NAMALWA (cell line): ENCODE data around the gene WNK2.

ENCODE experiments used
- DNase-seq: peaks from one replicate; pipeline ENCODE4 v3.0.0-alpha.2; 2015; ENCODE audit warnings: low spot score

WNK2 gene

DNA sequence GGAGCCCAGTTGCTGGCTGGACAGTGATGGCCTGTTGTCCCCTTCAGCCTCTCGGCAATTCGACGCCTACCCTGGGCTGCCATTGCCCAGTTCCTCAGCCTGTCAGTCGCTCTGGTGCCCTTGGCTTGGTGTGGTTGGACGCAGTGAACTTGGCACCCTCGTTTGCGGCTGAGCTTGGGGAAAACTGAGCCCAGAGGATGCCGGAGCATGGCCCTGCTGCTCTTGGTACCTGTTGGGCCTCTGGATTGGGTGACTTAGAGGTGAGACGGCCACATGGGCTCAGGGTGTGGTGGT is 16.5 kb downstream of the WNK2 start:
- DNase-seq, result no peak

DNA sequence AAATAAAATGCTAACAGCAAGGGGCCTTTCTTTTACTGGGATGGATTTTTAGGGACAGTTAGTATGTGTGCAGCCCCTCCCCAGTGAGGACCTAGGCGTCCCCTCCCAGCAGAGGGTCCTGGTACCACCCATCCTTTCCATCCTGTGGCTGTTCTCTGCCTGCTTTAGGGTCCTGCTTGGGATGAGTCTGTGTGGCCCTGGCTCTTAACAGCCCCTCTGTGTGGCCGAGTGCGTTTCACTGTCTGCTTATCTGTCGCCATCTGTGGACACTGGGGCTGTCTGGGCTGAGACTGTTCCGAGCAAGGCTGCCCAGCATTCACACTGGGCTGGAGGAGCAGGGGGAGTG is 17.0 kb downstream of the WNK2 start:
- no peak for DNase-seq

- DNase-seq, result no peak
Observed at GRCh38 chr9:93203026-93203717, 19.2 kb downstream of the WNK2 start.

GRCh38 chr9:93203718-93204469 is 20.0 kb downstream of the WNK2 start:
- no peak for DNase-seq

- DNase-seq, result no peak
Observed at GRCh38 chr9:93204470-93205043, 20.6 kb downstream of the WNK2 start.

DNA sequence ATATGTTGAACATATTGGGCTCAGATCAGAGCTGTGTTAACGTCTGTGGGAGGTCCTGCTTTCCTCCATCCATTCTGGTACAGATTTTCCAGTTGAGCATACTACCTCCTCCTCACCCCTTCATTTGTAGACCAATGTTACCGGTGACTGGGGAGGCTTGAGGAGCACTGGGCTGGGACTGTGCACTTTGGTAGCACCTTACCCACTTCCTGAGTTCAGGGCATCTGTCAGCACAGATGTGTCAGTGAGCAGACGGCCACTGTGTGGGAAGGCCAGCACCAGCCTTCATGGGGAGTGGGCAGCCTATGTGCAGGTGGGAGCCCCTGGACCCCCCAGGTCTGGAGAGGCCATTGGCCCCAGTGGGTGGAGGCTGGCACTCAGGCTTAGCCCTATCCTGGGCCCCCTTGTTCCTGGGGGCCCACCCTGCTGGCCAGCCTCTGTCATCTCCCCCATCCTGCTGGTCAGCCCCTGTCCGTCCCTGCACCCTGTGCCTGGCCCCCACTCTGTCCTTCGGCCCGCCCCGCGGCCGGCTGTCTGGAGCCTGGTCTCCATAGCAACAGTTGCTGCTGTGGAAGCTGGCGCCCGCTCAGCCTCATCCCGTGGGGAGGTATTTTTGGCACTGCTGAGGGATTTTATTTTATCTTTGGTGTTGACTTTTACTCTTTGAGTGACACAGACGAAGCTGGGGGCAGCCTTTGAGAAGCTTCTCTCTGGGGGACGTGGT is 21.3 kb downstream of the WNK2 start:
- no peak for DNase-seq

GRCh38 chr9:93205896-93206575 is 22.1 kb downstream of the WNK2 start:
- no peak for DNase-seq

DNA sequence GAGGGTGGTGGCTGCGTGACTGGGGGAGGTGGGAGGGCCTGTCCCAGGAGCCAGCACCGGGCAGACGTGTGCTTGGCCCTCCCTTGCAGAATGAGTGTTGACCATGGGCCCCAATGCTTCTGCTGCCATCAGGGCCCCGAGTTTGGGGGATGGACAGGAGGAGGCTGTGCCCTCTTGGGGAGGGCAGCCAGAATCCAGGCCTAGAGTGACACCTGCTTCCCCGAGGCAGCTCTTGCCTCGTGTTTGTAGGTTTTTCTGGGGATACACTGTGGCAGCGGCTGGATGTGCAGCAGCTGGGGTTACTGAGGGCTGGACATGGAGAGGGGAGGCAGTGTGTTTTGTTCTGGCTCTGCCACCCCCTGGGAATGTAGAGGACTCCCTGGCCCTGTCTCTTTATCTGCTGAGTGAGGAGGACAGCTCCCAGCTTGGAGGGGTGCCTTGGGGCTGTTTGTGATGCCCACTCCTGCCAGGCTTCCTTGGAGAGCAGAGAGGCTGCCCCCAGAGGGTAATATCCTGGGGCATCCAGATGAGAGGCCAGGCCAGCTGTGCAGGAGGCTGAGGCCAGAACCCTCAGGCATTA is 22.7 kb downstream of the WNK2 start:
- no peak for DNase-seq

GRCh38 chr9:93207326-93207814 is 23.4 kb downstream of the WNK2 start:
- DNase-seq, result no peak

GRCh38 chr9:93207860-93208734 is 24.2 kb downstream of the WNK2 start:
- DNase-seq, result no peak

DNA sequence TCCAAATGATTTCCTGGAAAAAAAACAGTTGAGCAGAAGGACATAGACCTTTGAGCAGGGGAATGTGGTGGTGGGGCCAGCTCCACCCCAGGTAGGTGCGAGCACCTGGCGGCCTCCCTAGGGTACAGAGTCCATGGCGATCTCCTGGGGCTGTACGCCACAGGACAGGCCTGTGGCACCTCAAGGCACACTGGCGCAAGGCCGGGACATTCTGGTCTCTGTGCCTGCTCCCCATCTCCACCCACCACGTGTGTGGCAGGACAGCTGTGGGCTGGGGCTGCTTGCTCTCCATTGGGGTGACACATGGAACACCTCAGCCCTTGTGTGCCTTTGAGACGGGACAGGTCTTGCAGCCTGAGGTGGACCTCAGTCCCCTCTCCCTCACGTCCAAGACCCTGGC is 25.2 kb downstream of the WNK2 start:
- DNase-seq, result no peak

DNA sequence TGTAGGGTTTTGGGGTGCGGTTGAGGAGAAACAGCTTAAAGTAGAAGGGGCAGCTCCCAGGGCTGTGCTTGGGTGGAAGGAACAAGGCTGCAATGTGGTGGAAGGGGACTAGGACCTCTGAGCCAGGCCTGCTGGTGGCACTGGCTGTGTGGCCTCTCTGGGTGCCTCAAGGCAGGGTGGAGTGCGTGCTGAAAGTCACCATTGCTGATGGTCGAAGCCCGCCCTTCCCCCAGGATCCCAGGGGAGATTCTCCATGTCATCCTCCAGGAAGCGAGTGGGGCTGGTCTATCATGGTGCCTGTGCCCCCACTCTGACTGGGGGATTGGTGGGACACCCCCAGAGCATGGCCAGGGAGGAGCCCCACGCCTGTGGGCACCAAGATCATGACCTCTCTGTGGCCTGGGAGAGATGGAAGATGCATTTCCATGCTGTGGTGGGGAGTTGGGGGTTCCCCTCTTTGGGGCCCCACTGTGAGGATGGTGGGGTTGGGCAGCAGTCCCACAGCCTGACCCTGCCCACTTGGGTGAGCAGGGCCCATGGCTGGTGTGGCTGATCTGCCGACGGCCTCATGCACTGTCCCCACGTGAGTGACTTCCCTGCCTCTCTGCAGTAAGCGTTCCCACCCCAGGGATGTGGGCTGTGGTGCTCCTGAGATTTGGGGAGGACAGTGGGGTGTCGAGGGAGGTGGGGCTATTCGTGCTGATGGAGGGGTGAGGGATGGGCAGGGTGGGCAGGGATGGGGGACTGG is 25.8 kb downstream of the WNK2 start:
- no peak for DNase-seq

DNA sequence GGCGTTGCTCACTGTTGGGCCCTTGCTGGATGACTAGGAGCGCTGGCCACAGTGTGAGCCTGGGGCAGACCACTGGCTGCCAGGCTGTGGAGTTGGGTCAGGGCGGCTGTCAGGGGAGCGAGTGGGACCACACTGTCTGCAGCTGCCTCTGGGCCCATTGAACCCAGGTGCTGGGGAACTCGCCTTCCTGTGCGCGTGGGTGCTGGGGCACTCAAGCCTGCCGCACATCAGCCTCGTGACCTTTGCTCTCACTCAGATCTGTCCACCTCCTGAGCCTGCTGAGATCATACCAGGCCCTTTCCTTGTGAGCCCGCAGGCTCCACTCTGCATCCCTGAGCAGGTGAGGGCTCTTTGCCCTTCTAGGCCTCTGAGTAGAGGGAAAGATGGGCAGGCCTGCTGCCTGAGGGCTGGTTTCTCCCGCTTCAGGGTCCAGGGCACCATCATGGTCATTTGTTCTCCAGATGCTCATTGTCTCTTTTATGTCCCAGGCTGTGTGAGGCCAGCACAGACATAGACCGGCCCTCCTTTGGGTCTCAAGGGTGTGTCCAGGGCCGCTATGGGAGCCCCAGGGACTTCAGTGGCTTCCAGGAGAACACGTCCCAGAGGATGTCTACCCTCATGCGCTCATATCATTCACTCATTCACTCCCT is 26.5 kb downstream of the WNK2 start:
- no peak for DNase-seq

- no peak for DNase-seq
Observed at GRCh38 chr9:93210974-93211653, 27.2 kb downstream of the WNK2 start.

DNA sequence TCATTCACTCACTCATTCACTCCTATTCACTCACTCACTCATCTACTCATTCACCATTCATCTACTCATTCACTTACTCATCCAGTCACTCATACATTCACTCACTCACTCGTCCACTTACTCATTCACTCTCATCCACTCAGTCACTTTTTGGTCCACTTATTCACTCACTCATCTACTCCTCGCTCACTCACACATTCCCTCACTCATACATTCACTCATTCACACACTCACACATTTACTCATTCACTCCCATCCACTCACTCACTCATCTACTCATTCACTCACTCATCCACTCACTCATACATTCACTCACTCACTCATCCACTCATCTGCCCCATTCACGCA is 27.7 kb downstream of the WNK2 start:
- no peak for DNase-seq

- no peak for DNase-seq
Observed at GRCh38 chr9:93212409-93212808, 28.5 kb downstream of the WNK2 start.

DNA sequence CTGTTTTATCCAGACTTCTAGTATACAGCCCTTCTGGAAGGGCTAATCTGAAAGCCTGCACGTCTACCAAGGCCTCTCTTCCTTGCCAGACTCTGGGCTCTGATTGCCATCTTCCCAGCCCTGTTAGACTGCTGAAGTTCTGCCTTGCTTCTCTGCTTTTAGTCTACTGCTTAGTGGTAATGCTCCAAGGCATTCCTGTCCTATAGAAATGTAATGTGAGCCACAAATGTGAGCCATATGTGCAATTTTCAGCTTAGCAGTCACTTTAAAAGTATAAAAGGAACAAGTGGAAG is 32.1 kb downstream of the WNK2 start:
- DNase-seq, result no peak

DNA sequence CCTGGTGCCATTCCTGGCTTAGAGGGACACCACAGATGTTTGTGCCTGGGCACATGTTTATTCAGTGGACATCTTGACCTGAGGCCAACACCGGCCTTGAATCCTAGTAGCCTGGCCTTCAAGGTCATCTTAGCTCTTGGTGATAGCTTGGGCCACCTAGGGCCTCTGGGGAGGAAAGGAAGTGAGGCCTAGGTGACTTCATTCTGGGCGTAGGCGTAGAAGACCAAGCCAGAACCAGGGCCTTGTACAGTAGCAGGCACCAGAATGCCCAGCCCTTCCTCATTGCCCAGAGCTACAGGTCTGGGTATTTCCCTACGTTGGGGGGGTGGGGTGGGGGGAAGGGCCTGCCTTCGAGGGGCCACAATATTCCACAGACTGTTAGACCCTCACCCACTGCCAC is 33.8 kb downstream of the WNK2 start:
- DNase-seq, result no peak

DNA sequence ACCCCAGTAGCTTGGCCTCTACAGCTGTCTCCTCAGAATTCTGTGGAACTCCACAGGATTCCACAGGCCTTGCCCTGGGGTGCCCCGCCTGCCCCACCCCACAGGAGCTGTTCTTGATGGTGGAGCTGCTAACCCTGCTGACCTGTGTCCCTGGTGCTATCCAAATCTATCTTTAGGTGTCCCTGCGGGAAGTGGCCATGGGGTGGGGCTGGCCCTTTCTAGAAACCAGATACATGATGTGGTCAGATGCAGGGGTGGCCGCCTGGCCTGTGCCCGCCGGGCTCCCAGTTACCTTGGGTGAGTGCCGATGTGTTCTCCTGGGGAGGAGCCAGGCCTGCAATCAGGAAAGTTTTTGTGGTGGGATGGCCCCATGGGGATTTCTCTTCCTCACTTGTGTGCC is 34.2 kb downstream of the WNK2 start:
- no peak for DNase-seq
